HG03442 (cell line): ENCODE measurements around the gene TMEM125.

Experiments used
- ATAC-seq: cut with Tn5 transposase; IDR thresholded peaks from one replicate; pipeline ENCODE4 v1.9.1; 2021; ENCODE audit warnings: mild to moderate bottlenecking, moderate library complexity; ENCODE audit not compliant: unreplicated experiment

Gene TMEM125

GRCh38 chr1:43246466-43247213, 23.1 kb upstream of the TMEM125 start:
- no peak for ATAC-seq

- ATAC-seq: no peak
Measured at GRCh38 chr1:43247256-43247921, 22.4 kb upstream of the TMEM125 start.

- no peak for ATAC-seq
Measured at GRCh38 chr1:43250351-43250761, 19.4 kb upstream of the TMEM125 start.

- no peak for ATAC-seq
Measured at GRCh38 chr1:43251024-43251423, 18.8 kb upstream of the TMEM125 start.

- ATAC-seq: no peak
Measured at GRCh38 chr1:43252225-43252624, 17.6 kb upstream of the TMEM125 start.

- no peak for ATAC-seq
Measured at GRCh38 chr1:43253173-43253572, 16.6 kb upstream of the TMEM125 start.

GRCh38 chr1:43253876-43254275, 15.9 kb upstream of the TMEM125 start:
- ATAC-seq: no peak

GRCh38 chr1:43255438-43256210, 14.2 kb upstream of the TMEM125 start:
- ATAC-seq: no peak

GRCh38 chr1:43256675-43257570, 12.9 kb upstream of the TMEM125 start:
- ATAC-seq: no peak

- no peak for ATAC-seq
Measured at GRCh38 chr1:43258370-43258769, 11.4 kb upstream of the TMEM125 start.

- ATAC-seq: no peak
Measured at GRCh38 chr1:43265431-43265830, 4.4 kb upstream of the TMEM125 start.

GRCh38 chr1:43266881-43267280, 2.9 kb upstream of the TMEM125 start:
- no peak for ATAC-seq

- no peak for ATAC-seq
Measured at GRCh38 chr1:43267291-43267805, 2.4 kb upstream of the TMEM125 start.

GRCh38 chr1:43267818-43268425, 1.9 kb upstream of the TMEM125 start:
- ATAC-seq: no peak

- ATAC-seq: no peak
Measured at GRCh38 chr1:43270421-43271095, 775 bp downstream of the TMEM125 start.

GRCh38 chr1:43271186-43272118, 1.7 kb downstream of the TMEM125 start:
- no peak for ATAC-seq

- ATAC-seq: no peak
Measured at GRCh38 chr1:43272161-43272560, 2.4 kb downstream of the TMEM125 start.
